ENCODE results near the gene RHBG. TPM values are rescaled to one million over a fixed set of nuclear protein-coding genes. Genes with fewer than 3 reads are reported as not detected.

Gene RHBG
- total and polyA plus RNA-seq, 5 experiments from 2014 or later: not detected

DNA sequence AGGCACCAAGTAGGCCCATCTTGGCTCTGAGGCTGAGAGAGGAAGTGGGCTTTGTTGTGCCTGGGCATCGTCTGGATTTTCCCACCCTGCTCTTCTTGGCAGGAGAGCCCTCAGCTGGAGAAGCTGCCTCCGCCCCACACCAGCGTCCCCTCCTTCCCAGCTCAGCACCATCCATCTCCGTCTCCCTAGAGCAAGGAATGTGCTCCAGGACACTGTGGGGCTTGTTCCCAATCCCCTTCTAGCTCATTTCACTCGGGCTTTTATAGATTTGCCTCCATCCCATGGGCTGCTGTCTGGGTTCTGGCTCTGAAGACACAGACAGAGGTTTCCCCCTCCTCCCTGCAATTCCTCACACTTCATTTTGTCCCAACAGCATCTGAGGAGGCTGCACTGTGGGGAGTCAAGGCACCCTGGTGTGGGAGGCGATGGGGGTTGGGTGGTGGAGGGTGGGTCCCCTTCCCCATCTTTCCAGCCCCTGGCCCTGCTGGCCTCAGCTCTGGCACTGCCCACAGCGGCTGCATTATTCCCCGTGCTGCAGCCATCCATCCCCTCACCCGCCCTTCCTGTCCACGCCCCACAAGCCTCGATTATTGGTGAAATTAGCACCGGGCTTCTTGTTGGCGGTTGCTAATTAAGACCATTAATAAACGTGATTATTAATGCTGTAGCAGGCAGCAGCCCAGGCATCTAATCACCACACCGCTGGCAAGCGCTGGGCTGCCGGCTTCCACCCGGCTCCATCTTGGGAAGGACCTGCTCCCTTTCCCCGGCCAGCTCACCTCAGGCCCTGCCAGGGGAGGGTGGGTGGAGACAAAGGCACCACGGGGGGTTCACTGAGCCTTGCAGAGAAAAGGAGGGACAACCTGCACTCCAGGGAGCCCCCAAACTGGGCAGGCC, 21.7 kb downstream of the RHBG start:
- DNase-seq: no peak
- Mint-ChIP-seq H3K27me3 (peaks cover 9 to 51% (median 39%) of the 10 kb centered on the region in 5 donors), H3K9me3 (no peaks in the 10 kb centered on the region), H3K27ac (no peak overlapping the region), H3K36me3 (peaks cover 0 to 1% (median 0%) of the 10 kb centered on the region in 3 donors), H3K4me3 (no peak overlapping the region), H3K4me1 (peaks cover 3 to 13% (median 5%) of the 10 kb centered on the region in 4 donors)
- no peak for ATAC-seq
- POLR2A ChIA-PET: no interaction called here

- peaks cover 0 to 8% (median under 1%) of the 10 kb centered on the region in 4 donors for H3K4me1 Mint-ChIP-seq
These were observed 22.3 kb downstream of the RHBG start for GRCh38 chr1:156391366-156391677.

GRCh38 chr1:156391701-156392100, 22.7 kb downstream of the RHBG start:
- no peak for ATAC-seq
- POLR2A ChIA-PET: no interaction called here
- H3K4me1 Mint-ChIP-seq: peaks cover 0 to 7% (median under 1%) of the 10 kb centered on the region in 4 donors

More at GRCh38 chr1:156391366-156391677, 22.3 kb downstream of the RHBG start:
- Mint-ChIP-seq H3K4me3 (no peak overlapping the region), H3K9me3 (no peaks in the 10 kb centered on the region), H3K36me3 (peaks cover 0 to 1% (median 0%) of the 10 kb centered on the region in 3 donors), H3K27me3 (peaks cover 9 to 51% (median 39%) of the 10 kb centered on the region in 5 donors), H3K27ac (no peak overlapping the region)
- DNase-seq (no peak), ATAC-seq (no peak)
- POLR2A ChIA-PET: no interaction called here

GRCh38 chr1:156392452-156392853, 23.4 kb downstream of the RHBG start:
- Mint-ChIP-seq H3K27me3 (peaks cover 8 to 46% (median 34%) of the 10 kb centered on the region in 5 donors), H3K9me3 (no peaks in the 10 kb centered on the region)
- POLR2A ChIA-PET: no interaction called here

More at GRCh38 chr1:156391701-156392100, 22.7 kb downstream of the RHBG start:
- no peaks in the 10 kb centered on the region for H3K9me3 Mint-ChIP-seq
- no peak overlapping the region for H3K4me3 Mint-ChIP-seq
- H3K36me3 Mint-ChIP-seq: peaks cover 0 to 1% (median 0%) of the 10 kb centered on the region in 3 donors
- no peak for DNase-seq
- H3K27me3 Mint-ChIP-seq: peaks cover 9 to 51% (median 39%) of the 10 kb centered on the region in 5 donors
- no peak overlapping the region for H3K27ac Mint-ChIP-seq

DNA sequence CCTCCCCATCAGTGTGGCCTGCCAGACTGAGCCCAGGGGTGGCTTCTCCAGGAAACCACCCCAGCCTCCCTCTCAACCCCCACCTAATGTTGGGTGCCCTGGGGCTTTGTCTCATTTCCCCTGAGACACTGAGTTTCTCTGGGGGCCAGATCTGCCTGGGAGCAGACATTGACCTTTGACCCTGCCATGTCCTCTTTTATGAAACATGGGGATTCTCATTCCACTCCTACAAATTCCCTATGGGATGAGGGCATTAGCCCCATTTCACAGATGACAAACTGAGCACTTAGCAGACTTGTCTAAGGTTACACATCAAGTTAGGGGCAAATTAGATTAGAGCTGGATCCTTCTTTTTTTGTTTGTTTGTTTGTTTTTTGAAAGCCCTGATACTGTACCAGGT, 24.1 kb downstream of the RHBG start:
- peaks cover 0 to 3% (median under 1%) of the 10 kb centered on the region in 4 donors for H3K4me1 Mint-ChIP-seq

More at GRCh38 chr1:156392452-156392853, 23.4 kb downstream of the RHBG start:
- H3K4me1 Mint-ChIP-seq: peaks cover 0 to 4% (median under 1%) of the 10 kb centered on the region in 4 donors
- ATAC-seq (no peak), DNase-seq (no peak)
- peaks cover 0 to 1% (median 0%) of the 10 kb centered on the region in 3 donors for H3K36me3 Mint-ChIP-seq
- no peak overlapping the region for H3K27ac Mint-ChIP-seq
- no peak overlapping the region for H3K4me3 Mint-ChIP-seq

DNA sequence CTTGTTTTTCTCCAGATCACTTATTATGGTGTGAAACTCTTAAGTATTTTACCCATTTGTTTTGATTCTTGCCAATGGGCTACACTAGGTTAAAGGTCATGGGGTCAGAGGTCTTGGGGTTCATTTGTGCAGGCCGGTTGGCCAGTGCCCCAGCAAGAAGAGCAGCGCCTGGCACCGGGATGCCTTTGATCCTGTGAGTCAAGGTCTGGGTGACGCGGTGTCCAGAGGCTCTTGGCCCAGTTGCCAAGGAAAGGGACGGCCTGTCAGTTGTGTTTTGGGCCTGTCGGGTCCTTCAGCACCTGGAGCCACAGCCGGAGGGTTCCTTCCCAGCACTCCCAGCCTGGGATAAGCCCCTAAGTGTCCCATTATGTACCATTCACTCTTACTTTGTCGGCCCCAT, 25.1 kb downstream of the RHBG start:
- POLR2A ChIA-PET: no interaction called here
- Mint-ChIP-seq H3K4me1 (peaks cover 0 to 4% (median 0%) of the 10 kb centered on the region in 4 donors), H3K4me3 (no peak overlapping the region), H3K27ac (no peak overlapping the region), H3K27me3 (peaks cover 8 to 34% (median 29%) of the 10 kb centered on the region in 5 donors), H3K9me3 (no peaks in the 10 kb centered on the region), H3K36me3 (peaks cover 0 to 1% (median 0%) of the 10 kb centered on the region in 3 donors)
- DNase-seq: no peak
- ATAC-seq: no peak

More for the DNA sequence above, 24.1 kb downstream of the RHBG start:
- no peaks in the 10 kb centered on the region for H3K9me3 Mint-ChIP-seq
- H3K4me3 Mint-ChIP-seq: no peak overlapping the region
- POLR2A ChIA-PET: no interaction called here
- H3K27ac Mint-ChIP-seq: no peak overlapping the region
- no peak for ATAC-seq
- H3K27me3 Mint-ChIP-seq: peaks cover 8 to 40% (median 31%) of the 10 kb centered on the region in 5 donors
- no peak for DNase-seq
- peaks cover 0 to 1% (median 0%) of the 10 kb centered on the region in 3 donors for H3K36me3 Mint-ChIP-seq

DNA sequence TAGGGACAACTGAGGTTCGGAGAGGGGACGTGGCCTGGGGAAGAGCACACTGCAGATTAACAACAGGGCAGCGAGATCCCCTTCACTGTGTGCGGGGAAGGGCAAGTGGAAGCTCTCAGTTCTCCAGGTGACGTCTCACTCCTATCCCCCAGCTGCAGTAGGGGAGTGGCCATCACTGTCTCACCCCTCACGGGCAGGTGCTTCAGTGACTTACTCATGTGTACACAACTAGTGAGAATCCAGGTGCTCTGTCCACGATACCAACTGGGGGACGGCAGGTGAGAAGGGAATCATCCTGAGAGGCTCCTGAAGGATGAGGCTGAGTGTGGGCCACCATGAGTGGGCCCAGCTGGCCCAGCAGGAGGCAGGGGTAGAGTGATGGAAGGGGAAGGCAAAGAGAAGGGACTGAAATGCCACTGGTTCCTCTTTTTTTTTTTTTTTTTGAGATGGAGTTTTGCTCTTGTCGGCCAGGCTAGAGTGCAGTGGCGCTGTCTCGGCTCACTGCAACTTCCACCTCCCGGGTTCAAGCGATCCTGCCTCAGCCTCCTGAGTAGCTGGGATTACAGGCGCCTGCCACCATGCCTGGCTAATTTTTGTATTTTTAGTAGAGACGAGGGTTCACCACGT, 25.9 kb downstream of the RHBG start:
- ATAC-seq (no peak), DNase-seq (no peak)
- POLR2A ChIA-PET: interaction anchor here (0.6 kb wide), 1 partner anchor 60 kb away, joined by 5 read pairs; no protein-coding TSS in a partner anchor
- Mint-ChIP-seq H3K36me3 (peaks cover 0 to 1% (median 0%) of the 10 kb centered on the region in 3 donors), H3K4me1 (peaks cover 0 to 4% (median 0%) of the 10 kb centered on the region in 4 donors), H3K9me3 (no peaks in the 10 kb centered on the region), H3K27ac (no peak overlapping the region), H3K4me3 (no peak overlapping the region), H3K27me3 (peaks cover 8 to 34% (median 26%) of the 10 kb centered on the region in 5 donors)

DNA sequence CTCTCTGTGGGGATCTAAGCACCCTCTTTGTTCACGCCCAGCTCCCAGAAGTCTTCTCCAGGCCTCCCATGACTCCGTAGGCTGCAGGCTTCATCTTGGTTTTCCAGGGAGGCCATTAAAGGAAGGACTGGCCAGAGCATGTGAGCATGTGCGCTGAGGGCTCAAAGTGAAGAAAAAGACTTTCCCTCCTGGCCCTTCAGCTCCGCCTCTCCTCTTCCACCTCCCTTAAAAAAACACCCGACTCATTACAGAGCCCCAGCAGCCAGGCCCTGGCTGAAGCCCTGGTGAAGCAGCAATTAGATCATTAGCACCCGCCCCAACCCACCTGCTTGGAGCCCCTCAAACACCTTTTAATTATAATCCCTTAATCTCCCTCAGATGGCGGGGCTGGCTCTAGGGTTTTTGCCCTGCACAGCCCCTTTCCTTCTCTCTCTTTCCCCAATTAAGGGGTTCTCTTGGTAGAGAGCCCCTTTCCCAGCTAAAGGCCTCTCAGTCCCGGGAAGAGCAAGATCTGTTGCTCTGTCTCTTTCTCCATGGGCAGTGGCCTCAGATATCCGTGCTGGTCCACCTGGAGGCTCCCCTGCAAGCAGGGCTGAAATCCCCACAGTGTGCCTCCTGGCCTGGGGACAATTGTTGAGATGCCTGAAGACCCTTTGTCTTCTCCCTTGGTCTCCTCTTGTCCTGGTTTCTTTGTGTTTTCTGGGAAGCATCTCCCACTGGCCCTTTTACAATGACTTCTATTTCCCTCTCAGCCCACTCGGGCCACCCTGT, 30.5 kb downstream of the RHBG start:
- DNase-seq: no peak
- peaks cover 12 to 35% (median 15%) of the 10 kb centered on the region in 5 donors for H3K27me3 Mint-ChIP-seq
- peak overlapping the region in 1 of 10 donors; percentile 52 for H3K27ac Mint-ChIP-seq
- H3K9me3 Mint-ChIP-seq: no peaks in the 10 kb centered on the region
- no peaks in the 10 kb centered on the region for H3K36me3 Mint-ChIP-seq
- no peak overlapping the region for H3K4me3 Mint-ChIP-seq
- POLR2A ChIA-PET: no interaction called here
- peaks cover 0 to 4% (median 0%) of the 10 kb centered on the region in 4 donors for H3K4me1 Mint-ChIP-seq
- no peak for ATAC-seq

DNA sequence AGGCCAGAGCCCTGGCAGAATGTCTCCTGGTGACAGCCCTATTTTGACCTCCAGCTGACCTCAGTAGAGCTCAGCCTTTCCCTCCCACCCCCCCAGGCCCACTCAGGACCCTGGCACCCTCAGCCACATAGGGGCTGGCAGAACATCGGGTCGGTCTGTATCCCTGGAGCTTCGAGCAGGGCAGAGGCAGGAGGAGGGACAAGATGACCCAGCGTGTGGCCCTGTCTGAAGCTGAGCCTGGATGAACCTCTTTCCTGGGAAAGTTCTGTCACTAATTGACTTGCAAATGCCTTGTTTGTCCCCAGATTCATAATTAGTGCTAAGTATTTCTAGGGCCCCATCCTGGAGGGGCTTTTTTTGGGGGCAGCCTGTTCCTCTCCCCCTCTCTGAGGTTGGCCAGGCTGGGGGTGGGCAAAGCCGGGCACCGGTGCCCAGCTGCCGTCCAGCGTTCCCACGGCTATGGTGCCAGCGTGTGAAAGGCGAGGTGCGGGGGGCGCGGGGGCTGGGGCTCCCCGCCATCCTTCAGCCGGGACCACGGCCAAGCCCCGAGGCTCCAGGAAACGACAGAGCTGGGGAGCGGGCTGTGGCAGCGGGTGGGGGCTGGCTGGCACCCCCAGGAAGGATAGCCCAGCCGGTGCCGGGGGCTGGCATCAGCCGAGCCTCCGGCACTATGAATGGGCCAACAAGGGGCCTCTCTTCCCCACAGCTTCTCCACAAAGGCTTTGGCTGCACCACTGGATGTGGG, 31.4 kb downstream of the RHBG start:
- H3K4me1 Mint-ChIP-seq: peaks cover 0 to 3% (median 0%) of the 10 kb centered on the region in 4 donors
- no peaks in the 10 kb centered on the region for H3K36me3 Mint-ChIP-seq
- H3K9me3 Mint-ChIP-seq: no peaks in the 10 kb centered on the region
- DNase-seq (no peak), ATAC-seq (no peak)
- no peak overlapping the region for H3K4me3 Mint-ChIP-seq
- H3K27ac Mint-ChIP-seq: no peak overlapping the region
- POLR2A ChIA-PET: no interaction called here
- peaks cover 8 to 35% (median 18%) of the 10 kb centered on the region in 5 donors for H3K27me3 Mint-ChIP-seq

DNA sequence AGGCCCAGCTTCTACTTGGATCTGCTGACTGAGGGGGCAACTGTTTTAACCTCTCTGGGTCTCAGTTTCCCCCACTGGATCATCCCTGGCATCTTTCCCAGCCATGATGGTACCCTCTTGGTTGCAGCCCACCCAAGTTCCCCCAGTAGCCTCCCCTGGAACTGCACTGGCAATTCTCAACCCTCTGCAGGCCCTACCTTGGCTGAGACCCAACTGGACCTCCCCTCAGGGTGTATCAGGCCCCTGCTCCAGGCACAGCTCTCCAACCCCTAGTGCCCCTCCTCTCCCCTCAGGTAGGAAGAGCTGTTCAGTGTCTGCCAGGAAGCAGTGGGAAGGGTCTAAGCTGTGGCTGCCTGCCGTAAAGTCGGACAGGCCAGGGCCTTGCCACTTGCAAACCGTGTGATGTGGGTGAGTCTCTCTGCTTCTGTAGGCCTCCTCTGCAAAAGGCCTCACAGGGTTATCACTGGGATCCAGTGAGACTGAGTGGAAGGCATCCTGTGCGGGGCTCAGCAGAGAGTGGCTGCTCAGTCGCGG, 32.1 kb downstream of the RHBG start:
- Mint-ChIP-seq H3K4me3 (no peak overlapping the region), H3K4me1 (peaks cover 0 to 3% (median 0%) of the 10 kb centered on the region in 4 donors), H3K27me3 (peaks cover 8 to 42% (median 23%) of the 10 kb centered on the region in 5 donors), H3K36me3 (no peaks in the 10 kb centered on the region), H3K9me3 (no peaks in the 10 kb centered on the region), H3K27ac (peak overlapping the region in 1 of 10 donors; percentile 25)
- POLR2A ChIA-PET: no interaction called here
- ATAC-seq (no peak), DNase-seq (no peak)

- Mint-ChIP-seq H3K36me3 (no peaks in the 10 kb centered on the region), H3K9me3 (no peaks in the 10 kb centered on the region), H3K4me3 (no peak overlapping the region), H3K27me3 (peaks cover 8 to 48% (median 25%) of the 10 kb centered on the region in 5 donors), H3K4me1 (peaks cover 0 to 3% (median 0%) of the 10 kb centered on the region in 4 donors), H3K27ac (no peak overlapping the region)
- DNase-seq (no peak), ATAC-seq (no peak)
- POLR2A ChIA-PET: interaction anchor here (0.5 kb wide), 1 partner anchor 53 kb away, joined by 3 read pairs; no protein-coding TSS in a partner anchor
These were observed 32.7 kb downstream of the RHBG start for GRCh38 chr1:156401681-156402081.

All from naive thymus-derived CD8-positive, alpha-beta T cell (primary cell).